HG02943 (cell line): ENCODE data around the gene ZBTB24.

Experiments used
- ATAC-seq: cut with Tn5 transposase; IDR thresholded peaks from one replicate; pipeline ENCODE4 v1.9.1; 2021; ENCODE audit warnings: mild to moderate bottlenecking, low read depth, moderate library complexity; ENCODE audit not compliant: unreplicated experiment

ZBTB24 gene

DNA sequence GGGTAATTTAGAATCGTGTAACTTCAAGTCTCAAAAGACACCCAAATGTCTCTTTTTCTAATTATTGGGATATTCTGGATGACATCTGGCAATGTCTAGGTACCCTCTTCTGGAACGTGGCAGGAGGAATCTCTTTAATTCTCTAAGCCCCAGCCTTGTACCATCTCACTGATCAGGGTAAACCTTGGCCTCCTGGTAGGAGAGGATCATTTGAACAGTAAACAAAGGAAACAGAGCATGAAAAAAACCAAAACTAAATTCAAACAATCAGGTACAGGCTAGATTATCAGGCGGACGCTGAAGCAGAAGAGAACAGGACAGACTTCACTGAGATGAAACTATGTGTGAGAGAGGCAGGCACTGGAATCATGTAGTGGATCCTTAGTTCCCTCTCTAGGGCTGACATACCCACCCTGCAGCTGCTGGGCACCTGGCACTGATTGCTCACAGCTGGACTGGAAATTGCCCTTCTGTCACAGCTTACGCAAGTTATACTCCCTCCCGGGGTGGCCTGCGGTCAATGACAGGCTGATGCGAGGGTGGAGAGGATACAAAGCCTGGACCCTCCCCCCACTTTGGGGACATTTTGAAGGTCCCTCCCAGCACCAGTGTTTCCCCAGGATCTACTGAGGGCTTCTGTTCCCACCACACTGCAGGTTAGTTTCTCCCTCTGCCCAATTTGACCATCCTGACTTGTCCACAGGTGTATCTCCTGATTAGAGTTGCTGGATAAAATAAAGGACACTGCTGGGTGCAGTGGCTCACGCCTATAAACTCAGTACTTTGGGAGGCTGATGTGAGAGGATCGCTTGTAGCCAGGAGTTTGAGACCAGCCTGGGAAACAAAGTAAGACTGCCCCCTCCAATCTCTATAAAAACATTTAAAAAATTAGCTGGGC lies 20.6 kb upstream of the ZBTB24 start:
- no peak for ATAC-seq

DNA sequence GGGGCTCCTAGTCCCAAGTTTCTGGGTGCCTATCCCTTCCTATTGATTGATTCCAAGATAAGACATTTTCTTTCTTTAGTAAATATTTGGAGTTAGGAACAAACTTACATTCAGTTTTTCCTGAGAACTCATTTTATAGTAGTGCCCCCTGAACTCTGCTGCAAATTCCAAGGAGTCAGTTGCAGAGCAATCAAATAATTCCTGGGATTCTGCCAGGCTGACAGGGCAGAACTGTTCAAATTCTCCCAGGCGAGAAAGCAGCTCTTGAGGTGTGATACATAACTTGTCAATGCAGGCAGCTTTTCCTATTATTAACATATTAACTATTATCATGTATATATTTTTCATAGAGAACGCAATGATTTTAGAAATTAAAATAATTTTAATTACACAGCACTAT lies 15.9 kb upstream of the ZBTB24 start:
- no peak for ATAC-seq

DNA sequence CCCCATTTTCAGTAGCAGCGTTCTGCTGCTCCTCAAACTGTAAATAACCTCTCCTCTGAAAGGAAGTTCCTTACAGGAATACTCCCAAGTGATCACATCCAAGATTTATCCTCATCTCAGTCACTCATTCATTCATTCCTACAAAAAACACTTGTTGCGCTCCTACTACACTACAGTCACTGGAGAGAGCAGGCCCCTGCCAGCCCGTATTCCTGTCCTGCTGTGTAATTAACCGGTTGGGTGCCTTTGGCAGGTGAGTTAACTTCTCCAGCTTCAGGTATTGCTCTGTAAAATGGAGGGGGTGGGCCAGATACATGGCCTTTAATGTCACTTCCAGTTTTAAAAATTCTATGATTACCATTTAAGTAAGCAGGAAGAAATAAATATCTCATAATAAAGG lies 15.0 kb upstream of the ZBTB24 start:
- ATAC-seq: no peak

DNA sequence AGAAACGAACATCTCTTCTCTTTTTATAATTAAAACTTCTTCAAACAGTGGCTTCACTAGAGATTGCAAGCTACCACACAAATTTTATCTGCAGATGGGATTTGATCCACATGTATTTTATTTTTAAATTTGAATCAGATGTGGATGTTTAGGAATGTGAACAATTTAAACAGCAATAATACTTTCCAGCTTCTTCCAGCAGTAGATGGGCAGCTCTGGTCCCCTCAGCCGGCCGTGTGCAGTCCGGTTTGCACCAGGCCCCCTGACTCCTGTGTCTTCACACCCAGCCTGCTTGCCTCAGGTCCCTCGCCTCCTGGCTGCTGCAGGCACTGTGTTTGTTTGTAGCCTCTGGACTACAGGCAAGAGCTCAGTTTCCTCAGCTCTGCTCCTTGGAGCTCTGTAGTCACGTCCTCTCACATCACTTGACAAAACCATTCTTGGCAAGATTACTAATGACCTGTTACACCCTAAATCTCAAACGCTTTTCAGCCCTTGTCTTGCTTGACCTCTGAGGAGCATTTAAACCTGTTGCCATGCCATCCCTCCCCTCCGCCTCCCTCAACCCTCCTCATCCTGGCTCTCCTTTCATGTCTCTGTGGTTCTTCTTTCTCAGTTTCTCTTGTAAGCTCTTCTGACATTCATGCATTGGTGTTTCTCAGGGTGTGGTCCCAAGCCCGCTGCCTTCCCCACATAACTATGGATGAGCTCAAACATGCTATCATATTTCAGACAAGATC lies 13.2 kb upstream of the ZBTB24 start:
- no peak for ATAC-seq

DNA sequence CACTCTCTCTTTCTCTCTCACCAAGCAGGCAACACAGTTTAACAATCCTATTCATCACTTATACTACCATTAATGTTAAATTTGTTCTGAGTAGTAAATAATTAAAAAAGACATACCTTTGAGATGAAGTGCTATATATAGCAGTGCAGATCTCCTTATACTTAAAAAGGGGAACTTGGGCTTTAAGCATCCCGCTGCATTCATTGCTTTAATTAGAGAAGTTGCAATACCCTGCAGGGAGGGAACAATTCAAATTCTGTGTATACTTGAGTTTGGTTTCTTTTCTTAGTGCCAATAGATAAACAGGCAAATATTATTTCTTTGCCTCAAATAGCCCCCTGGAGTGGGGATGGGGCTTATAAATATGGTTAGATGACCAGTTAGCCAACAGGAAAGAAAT lies 10.8 kb upstream of the ZBTB24 start:
- no peak for ATAC-seq

DNA sequence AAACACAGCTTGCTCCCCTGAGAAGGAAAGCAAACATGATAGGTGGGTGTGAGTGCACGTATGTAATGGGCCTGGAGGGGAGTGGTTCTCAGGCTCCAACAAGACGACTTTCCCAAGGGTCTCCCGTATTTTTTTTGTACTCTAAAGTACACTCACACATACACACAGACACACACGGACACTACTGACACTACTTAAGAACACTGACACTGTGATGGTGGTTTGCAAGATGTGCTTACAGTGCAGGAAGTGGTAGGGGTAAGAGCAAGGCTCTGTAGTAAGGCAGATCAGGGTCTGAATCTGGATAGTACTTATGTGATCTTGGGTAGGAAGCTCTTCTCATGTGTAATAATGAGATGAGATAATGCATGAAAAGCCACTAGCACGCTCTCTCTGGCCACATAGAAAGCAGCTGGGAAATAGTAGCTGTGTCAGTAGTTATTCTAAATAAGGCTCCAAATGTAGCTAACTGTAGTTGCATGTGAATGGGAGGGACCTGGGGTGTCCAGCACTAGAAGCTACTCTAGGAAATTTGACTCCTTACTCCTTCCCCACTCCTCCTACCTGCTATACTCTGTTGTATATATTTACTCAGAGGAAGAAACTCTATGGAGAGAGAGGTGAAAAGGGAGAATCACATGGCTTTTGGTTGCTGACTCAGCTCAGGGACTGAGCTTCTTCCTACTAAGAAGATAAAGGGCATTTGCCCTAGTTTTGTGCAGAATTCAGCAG lies 8.4 kb upstream of the ZBTB24 start:
- ATAC-seq: no peak

DNA sequence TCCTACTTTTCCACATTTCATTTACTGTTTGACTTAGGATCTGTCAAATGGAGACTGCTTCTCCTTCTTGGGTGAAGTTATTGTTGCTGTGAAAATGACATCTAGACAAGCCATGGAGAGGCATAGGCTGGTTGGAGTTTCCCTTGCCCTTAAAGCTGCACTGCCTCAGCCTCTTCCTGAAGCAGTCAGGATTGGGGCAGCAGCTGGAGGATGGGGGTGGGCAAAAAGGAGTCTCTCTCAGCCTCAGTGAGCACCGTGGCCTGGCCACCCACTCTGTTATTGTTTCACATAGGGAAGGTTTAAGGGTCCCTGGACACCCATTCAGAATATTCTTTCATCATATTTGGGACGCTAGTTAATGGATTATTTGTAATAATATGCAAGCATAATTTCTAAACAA lies 7.7 kb upstream of the ZBTB24 start:
- no peak for ATAC-seq

DNA sequence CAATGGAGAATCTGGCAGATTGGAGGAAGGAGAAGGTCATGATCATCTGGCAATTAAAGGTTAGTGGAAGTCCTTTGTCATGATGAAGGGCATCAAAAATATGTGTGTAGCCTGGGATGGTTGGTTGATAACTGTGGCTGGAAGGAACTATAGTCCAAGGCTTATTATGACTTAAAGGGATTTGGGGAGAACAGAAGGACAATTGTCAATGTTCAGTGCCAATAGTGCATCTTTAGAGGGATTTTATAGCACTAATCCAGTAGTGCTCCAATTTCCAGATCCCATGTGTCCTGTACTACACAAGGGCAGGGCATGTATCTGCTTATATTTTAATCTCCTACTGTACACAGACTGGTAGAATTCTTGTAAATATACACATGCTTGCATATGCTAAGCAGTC lies 5.0 kb upstream of the ZBTB24 start:
- no peak for ATAC-seq

DNA sequence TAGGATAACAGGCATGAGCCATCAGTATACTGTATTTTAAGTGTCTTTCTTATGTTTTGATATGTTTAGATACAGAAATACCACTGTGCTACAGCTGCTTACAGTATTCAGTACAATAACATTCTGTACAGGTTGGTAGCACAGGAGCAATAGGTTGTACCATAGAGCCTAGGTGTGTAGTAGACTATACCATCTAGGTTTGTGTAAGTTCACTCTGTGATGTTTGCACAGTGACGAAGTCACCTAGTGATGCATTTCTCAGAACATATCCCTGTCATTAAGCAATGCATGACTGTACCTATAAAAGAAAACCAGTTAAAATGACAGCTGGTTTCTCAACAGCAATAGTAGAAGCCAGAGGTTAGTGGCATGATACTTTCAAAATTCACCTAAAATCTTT lies 3.0 kb upstream of the ZBTB24 start:
- no peak for ATAC-seq

DNA sequence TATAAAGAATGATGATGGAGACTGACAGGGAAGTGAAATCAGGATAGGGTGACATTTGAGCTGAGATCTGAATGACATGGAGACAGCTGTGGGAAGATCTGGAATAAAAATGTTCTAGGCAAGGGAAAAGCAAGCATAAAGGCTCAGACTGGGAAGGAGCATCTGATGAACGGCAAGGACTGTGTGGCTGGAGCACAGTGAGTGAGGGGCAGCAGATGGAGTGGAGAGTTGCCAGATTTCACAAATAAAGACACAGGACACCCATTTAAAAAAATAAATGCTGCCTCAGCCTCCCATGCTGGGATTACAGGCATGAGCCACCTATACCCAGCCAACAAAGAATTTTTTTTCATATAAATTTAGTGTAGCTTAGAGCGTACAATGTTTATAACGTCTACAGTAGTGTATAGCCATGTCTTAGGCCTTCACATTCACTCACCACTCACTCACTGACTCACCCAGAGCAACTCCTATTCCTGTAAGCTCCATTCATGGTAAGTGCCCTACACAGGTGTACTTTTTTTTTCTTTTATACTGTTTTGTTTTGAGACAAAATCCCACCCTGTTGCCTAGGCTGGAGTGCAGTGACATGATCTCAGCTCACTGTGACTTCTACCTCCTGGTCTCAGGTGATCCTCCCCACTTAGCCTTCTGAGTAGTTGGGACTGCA lies 2.4 kb upstream of the ZBTB24 start:
- no peak for ATAC-seq

DNA sequence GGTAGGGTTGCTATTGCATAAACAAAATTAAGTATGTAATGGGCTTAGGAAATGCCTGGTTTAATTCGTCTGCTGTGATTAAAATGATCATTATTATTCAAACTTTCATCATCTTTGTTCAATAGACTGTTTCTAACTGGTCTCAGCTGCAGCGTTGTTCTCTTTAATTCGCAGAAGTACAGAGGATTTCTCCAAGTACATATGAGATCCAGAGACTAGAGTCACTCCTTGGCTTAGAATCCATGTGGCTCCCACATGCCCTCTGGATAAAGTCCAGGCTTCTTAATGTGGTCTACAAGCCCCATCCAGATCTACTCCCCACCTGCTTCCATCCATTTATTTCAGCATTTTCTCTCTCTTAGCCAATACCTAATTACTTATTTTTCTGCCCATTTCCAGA lies 1.1 kb upstream of the ZBTB24 start:
- ATAC-seq: no peak

DNA sequence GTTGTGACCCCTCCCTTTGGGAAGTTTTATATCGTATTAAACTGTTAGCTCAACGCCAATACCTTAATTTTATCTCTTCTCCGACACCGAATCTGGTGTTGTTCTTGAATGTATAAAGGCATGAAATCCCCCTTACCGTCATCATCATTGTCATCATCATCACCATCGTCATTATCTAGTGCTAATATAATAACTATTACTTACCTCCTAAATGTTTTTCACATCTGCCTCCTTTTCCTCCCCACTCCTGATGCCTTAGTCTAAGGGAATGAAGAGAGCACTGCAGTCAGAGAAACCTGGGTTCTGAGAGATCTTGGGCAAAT lies 677 bp upstream of the ZBTB24 start:
- peak; percentile 2 for ATAC-seq

DNA sequence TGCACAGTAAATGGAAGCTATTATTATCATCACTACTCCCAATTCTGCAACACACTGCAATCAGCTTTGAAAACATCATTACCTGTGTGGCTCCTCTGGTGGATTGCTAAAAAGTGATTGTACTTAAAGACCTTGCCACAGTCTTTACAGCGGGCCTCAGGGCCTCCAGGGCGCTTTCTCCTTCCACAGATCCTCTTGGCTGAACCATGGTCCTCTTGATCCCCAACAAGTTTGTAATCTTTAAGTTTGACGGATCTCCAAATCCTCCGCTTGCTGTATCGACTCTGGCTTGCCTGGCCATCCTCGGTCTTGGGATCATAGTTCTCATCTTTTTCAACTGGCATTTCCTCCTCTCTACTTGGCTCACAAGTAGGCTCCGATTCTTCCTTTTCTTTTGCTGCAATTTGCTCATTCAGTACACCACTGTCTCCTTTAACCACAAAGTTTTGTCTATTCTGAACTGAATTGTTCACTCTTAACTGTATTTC lies 2.0 kb downstream of the ZBTB24 start:
- no peak for ATAC-seq

DNA sequence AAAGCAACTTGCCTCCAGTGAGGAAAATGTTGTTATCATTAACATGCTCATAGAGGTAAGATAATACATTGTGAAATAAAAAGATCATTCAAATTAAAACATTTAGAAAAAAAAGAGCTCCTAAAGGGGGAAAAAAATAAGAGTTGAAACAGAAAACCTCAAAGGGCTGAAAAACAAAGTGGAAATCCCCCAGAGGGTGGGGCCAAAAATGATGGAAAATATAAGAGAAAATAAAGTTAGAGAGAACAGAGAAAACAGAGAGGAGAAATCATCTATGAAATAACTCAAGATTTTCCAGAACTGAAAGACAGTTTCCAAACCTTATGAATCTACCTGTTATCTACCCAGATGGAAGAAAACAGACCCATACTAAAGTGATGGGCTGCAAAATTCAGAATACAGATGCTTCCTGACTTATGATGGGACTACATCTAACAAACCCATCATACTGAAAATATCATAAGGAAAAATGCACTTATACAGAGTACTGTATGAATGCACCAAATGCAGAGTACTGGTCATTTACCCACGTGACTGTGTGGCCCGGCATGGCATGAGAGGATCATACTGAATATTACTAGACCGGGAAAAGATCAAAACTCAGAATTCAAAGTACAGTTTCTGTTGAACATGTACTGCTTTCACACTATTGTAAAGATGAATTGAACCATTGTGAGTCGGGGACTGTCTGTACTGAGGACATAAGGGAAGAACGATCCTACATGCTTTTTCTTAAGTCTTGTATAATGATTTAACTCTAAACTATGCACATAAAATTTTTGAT lies 4.0 kb downstream of the ZBTB24 start:
- ATAC-seq: no peak

DNA sequence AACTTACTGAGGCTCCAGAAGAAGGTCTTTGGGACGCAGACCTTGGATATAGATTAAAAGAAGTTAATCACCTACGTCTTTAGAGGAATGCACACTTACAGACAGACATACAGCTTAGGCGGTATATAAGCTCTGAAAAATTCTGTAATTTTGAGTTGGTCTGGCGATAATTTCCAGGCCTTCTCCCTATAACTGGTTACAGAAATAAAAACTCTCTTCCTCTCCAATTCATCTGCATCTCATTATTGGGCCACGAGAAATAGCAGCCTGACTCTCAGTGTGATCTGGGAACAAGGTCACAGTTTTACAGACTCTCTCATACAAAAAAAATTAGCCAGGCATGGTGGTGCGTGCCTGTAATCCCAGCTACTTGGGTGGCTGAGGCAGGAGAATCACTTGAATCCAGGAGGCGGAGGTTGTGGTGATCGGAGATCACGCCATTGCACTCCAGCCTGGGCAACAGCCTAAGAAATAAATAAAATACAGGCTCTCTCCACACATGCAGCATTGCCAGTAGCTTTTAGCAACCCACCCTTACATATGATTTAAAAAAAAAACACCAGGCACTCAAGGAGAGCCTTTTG lies 4.7 kb downstream of the ZBTB24 start:
- no peak for ATAC-seq

DNA sequence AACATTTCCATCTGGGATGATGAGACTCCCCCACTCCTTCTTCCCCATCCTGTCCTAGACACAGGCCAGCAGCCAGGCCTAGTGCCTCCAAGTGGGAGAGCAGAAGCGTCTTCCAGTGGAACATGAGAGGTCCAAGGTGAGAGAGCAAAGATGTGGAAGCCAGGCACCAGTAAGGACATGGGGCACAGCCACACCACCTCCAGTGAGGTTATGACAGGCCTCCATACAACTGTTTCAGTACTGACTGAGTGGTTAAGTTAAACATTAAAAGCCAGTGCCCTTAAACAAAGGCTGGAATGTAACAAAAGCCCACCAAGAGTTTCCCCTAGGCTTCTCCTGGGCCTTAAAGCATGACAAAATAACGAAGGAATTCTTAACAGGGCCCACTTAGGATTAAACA lies 5.3 kb downstream of the ZBTB24 start:
- ATAC-seq: peak; percentile 73

DNA sequence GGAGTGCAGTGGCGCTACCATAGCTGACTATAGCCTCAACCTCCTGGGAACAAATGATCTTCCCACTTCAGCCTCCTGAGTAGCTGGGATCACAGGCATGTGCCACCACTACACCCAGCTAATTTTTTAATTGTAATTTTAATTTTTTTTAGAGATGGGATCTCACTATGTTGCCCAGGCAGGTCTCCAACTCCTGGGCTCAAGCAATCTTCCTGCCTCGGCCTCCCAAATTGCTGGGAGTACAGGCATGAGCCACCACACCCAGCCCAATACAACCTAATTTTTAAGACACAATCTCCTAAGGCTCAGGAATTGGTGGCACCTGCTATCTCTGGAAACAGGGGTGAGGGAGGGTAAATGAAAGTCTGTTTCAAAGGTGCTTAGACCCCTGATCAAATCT lies 5.8 kb downstream of the ZBTB24 start:
- ATAC-seq: no peak

DNA sequence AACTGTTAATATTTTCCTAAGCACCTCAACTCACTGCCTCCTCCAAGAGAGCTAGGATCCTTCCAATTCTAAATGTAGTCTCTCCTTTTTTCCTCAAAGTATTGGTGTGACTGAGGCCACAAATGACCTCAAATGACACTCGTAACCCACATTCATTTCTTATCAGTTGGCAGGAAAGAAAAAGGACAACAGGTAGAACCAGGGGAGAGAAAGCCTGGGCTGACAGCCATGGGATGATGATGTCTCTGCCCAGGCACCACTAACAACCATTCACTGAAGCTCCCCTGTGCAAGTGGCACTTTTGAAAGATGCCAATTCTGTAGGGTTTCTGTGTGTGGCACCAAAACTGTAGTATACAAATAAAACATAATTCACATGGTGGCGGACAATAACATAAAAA lies 7.4 kb downstream of the ZBTB24 start:
- no peak for ATAC-seq

DNA sequence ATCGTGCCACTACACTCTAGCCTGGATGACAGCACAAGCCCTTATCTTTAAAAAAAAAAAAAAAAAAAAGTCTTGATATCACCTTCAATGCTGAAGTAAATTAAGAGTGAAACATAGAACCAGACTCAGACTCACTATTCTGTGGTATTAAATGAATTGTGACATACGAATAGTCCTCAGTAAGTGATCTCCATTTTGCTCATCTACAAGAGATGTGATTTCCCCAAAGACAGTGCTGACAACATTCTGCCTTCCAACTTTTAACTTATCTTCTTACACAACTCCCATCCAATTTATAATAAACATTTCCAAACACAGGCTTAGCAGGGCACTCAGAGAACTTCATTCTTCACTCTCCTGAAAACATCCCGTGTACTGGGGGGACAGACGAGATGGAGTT lies 8.0 kb downstream of the ZBTB24 start:
- no peak for ATAC-seq

DNA sequence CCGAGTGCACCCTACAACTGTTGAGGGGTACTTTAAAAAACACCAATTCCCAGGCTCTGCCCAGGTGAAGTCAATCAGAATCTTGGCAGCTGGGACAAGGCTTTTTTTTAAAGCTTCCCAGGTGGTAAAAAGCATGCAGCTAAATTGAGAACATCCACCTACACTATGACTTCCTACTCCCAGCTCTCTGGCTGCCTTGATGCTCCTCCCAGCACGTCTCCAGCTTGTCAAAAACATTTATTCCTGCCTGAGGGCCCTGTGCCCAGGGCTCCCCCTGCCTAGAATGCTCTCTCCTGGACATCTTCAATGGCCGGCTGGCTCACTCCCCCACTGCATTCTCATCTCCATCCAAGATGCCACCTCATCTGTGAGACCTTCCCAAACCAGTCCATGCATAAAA lies 9.9 kb downstream of the ZBTB24 start:
- no peak for ATAC-seq
